Epithelial cell of prostate (primary cell): ENCODE measurements around the gene GOSR1.
"Not testable (repeated sequence)": the region's sequence is repeated elsewhere in the genome, so short reads cannot be mapped to it uniquely, and the experiment has no call there.

Source experiments
- DNase-seq: peaks from one replicate; pipeline ENCODE4 v3.0.0-alpha.2; 2011; ENCODE audit warnings: low read depth, low spot score
- H3K27ac ChIP-seq: fragments of 450-650 bp; 2 replicates; pipeline ENCODE4 v1.5.1; 2017; ENCODE audit warnings: mild to moderate bottlenecking

GOSR1 gene

DNA sequence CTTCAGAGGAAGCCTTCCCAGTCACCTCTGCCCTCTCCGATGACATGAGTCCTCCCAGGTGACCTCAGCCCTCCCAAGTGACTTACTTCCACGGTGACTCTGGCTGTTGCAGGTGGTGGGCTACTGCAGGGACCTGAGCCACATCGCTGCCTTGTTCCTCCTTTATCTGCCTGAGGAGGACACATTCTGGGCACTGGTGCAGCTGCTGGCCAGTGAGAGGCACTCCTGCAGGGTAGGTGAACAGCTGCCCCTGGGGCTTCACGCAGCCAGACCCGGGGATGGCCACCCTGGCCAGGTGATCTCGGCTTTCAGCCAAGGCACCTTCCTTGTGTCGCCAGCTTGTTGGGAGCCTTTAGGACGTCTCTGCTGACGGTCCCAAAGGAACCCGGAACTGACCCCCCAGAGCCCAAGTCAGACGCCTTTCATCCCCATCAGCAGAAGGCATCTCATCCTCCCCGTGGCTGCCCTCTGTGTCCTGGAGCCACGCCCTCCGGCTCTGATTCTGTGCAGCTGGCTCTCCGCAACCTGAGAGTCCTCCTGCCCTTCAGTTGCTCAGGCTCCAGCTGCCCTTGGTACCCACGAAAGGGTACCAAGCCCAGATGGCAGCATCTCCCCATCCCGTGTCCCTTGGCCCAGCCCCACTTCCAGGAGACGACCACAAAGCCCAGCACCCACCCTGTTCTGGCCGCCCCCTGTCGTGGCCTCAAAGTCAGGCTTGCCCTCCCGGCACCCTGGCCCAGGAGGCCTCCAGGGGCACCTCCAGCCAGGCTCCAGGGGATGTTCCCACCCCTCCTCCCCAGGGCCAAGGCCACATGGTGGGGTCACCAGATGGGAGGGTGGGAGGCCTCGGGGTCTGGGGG lies 81.7 kb downstream of the GOSR1 start:
- DNase-seq: no peak

DNA sequence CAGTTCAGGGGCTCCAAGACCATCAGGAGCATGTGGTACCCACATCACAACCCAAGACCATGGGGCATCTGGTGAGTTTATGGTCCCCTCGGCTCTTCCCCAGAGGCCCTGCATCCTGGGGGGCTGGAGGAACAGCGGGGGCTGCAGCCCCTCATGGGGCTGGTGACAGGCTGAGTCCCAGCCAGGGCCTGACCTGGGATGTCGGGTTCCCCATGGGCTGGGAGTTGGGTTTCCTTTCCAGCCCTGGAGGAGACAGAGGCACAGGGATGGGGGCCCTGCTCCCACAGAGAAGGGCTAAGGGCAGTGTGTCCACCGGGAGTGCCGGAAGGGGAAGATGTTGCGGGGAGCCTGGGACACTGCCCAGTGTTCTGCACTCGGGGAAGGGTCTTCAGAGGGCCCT lies 82.4 kb downstream of the GOSR1 start:
- no peak overlapping the region for H3K27ac ChIP-seq
- no peak for DNase-seq

More for the DNA sequence above, 81.7 kb downstream of the GOSR1 start:
- H3K27ac ChIP-seq: no peak overlapping the region

DNA sequence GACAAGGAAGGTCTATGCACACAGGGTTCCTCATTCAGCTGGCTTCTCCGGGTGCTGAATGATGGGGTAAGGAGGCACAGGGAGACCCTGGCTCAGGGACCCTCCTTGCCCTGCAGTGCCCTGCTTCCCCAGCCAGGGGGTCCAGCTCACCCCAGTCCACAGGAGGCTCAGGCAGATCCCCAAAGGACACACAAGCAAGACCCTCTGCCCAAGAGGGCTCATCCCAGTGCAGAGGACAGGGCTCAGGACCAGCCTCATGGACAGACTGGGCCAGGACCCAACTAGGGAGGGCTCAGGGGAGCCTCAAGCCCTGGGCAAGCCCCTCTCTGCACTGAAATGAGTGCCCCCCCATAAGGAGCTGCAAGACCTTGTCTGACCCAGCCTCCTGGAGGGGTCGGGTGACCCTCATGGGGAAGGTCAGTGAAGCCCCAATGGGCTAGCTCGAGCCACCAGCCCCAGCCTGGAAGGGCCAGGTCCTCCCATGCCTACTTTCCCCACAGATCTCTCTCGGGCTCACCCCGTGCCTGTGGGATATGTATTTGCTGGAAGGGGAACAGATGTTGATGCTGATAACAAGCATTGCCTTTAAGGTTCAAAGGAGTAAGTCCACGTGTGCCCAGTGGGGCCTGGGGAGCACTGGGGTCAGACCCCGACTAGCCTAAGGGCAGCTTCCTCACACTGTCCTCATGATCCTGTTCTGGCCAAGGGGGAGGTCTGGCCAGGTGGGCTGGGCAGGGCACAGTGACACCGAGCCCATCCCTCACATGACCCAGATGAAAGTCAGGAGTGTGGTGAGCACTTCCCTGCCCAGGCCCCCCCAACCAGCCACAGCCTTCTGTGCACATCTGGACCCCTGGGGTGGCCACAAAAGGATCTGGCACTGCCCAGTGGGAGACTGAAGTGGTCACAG lies 83.2 kb downstream of the GOSR1 start:
- DNase-seq, H3K27ac ChIP-seq: not testable (repeated sequence)

DNA sequence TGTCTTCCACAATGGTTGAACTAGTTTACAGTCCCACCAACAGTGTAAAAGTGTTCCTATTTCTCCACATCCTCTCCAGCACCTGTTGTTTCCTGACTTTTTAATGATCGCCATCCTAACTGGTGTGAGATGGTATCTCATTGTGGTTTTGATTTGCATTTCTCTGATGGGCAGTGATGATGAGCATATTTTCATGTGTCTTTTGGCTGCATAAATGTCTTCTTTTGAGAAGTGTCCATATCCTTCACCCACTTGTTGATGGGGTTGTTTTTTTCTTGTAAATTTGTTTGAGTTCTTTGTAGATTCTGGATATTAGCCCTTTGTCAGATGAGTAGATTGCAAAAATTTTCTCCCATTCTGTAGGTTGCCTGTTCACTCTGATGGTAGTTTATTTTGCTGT lies 84.6 kb downstream of the GOSR1 start:
- H3K27ac ChIP-seq, DNase-seq: not testable (repeated sequence)

DNA sequence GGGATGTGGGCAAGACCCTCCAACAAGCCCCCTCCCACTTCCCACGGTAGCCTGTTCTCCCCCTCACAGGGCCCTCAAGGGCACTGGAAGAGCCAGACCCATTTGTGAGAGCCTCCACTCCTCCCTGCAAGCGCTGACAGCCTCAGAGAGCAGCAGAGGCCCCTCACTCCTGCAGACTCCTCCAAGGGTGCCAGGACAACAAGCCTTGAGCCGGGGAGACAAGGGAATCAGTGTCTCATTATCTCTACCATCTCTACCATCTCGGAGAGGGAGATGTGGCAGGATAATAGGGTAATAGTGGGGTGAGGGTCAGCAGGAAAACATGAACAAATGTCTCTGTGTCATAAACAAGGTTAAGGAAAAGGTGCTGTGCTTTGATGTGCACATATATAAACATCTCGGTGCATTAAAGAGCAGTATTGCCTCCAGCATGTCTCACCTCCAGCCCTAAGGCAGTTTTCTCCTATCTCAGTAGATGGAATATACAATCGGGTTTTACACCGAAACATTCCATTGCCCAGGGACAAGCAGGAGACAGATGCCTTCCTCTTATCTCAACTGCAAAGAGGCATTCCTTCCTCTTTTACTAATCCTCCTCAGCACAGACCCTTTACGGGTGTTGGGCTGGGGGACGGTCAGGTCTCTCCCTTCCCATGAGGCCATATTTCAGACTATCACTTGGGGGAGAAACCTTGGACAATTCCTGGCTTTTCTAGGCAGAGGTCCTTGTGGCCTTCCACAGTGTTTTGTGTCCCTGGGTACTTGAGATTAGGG lies 86.1 kb downstream of the GOSR1 start:
- DNase-seq, H3K27ac ChIP-seq: not testable (repeated sequence)

DNA sequence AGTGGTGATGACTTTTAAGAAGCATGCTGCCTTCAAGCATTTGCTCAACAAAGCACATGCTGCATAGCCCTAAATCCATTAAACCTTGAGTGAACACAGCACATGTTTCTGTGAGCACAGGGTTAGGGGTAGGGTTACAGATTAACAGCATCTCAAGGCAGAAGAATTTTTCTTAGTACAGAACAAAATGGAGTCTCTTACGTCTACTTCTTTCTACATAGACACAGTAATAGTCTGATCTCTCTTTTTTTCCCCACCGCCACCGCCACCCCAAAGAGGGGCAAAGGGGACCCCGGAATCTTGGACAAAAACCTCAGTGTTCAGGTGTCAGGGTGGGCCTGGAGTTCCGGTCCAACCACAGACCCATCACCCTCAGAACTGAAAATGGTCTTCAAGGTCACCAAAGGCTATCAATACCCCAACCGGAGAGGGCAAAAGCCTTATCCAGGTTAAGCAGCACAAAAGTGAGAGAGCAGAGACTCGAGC lies 86.7 kb downstream of the GOSR1 start:
- H3K27ac ChIP-seq, DNase-seq: not testable (repeated sequence)

DNA sequence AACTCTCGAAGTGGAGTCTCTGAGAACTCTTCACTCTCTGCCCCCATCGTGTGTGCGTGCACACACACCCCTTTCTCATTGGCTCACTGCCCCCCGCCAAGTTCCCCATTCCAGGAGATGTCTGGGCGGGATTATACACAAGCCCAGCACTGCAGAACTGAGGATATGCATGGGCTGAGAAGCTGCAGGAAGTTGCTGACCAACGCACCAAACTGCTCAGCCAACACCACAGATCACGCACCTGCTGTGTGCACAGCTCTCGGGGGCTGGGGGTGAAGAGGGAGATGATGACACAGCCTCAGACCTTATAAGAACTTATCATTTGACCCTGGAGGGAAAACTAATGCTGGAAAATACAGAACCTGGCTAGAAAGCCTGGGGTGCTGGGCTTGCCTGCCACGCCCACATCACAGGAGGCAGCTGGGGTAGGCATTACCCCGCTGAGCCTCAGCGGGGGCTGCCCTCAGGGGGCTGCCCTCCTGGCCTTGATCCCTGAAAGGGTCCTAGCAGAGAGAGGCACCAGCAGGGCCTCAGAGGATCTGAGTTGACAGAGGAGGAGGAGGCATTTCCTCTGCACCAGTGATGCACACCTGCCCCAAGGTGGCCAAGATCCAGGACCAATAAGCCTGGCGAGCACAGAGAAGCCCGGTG lies 87.3 kb downstream of the GOSR1 start:
- H3K27ac ChIP-seq, DNase-seq: not testable (repeated sequence)

DNA sequence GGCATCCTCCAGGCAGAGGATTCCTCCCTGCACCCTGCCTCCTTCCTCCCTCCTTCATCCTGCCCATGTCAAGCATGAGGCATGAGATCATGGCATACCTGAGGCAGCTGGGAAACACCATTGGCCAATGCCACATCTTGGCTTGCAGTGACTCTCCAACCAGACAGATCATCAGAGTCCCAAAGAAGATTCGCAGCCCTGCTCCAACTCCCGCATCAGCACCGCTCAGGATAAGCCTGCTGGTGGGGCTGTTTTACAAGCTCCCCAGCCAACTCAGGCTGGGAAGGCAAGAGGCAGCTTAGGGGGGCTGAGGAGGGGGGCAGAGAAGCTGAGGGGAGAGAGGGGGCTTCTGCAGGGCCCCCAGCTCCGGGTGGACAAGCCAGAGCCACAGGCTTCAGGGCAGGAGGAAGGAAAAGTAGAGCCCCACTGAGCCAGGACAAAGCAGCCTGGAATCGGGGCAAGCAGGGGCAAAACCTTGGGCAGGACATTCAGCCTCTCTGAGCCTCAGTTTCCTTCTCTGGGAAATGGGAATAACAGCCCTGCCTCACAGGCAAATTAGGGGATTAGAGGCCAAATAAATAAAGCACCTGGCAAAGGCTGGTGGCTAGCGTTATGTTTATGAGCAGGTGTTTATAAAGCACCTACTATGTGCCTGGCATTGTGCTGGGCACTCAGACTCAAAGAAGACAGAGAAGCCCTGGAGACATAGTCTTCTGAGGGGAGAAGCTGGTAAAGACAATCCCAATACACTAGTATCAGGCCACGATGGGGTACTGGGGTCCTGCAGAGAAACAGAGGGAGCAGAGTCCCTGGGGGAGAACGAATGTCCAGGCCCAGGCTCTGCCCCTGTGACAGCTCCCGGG lies 88.1 kb downstream of the GOSR1 start:
- H3K27ac ChIP-seq: no peak overlapping the region
- DNase-seq: no peak

DNA sequence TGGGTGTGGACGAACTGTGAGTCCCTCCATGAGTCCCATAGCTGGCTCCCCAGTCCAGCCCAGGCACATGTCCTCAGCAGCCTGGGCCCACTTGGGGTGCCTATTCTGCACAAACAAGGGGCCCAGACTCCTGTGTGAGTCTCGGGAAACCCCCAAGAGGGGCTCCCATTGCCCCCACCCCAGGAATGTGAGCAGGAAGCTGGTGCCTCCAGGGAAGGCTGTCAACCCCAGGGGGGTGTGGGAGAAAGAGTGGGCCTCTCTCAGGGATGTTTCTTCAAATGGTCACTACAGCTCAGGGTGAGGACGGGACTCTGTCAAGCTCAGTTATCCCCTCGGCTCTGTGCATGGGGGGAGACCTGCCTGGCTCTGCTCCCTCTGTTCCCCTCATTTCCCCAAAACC lies 88.9 kb downstream of the GOSR1 start:
- not testable (repeated sequence) for DNase-seq, H3K27ac ChIP-seq

DNA sequence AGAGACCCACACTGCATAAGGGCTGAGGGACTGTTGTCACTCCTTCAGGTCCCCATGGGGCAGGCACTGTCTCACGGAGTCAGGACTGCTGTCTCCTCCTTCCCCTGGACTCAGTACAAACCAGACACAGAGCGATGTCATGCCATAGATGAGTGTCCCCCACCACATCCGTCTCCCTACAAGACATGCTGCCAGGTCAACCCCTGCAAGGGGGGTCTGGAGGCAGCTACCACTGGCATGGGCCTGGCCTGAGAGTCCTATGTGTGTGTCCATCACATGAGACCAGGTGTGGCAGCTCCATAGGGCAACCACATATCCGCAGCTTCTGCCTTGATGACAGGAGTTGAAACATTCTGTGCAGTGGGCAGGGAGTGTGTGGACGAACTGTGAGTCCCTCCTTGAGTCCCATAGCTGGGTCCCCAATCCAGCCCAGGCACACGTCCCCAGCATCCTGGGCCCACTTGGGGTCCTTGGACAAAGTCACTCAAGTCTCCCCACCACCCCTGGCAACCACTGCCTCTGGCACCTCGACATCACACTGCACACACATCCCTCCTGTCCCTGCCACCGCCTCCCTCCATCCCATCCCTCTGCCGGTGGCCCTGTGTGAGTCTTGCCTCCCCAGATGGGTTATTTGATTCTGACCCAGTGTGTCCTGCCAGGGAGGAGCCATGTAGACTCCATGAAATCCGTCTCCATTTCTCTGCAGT lies 89.5 kb downstream of the GOSR1 start:
- not testable (repeated sequence) for H3K27ac ChIP-seq, DNase-seq

DNA sequence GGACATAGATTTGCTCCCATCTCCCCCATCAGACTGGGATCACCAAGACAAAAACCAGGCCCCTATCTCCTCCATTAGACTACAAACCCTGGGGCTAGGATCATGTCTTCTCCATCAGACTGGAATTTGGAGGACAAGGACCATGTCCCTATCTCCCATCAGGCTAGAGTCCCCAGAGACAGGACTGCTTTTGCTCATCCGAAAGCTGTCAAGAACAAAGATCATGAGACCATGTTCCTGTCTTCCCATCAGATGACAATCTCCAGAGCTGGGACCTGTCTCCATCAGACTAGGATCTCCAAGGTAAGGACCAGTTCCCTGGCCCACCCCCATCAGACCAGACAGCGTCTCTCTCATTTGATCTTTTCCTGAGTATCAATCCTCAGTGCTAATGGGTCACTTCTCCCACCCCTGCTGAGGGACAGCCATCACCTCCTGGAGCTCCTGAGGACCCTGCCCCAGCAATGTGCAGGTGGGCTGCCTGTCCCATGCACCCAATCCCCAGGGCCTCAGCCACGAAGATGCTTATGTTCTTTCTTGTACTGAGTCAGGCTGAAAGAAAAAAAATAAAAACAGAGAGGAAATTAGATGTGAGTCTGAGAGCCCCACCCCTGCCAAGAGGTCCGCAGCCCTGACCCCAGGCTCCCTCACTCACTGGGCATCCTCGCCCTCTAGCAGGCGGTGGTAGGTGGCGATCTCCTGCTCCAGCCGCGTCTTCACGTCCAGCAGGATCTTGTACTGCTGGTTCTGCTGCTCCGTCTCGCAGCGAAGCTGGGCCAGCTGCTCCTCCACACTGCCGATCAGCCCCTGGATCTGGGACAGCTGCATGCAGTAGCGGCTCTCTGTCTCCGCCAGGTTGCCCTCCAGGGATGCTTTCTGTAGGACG lies 90.3 kb downstream of the GOSR1 start:
- no peak for DNase-seq
- no peak overlapping the region for H3K27ac ChIP-seq

DNA sequence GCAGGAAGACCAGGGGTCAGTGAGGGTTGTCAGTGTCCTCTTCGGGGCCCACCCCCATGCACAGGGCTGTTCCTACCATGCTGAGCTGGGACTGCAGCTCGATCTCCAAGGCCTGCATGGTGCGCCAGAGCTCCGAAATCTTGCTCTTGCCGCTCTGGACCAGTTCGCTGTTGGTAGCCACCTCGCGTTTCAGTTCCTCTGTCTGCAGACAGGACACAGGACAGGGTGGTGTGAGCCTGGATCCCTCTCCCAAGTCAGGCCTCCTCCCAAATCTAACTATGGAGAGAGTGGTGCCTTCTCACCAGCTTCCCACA lies 90.9 kb downstream of the GOSR1 start:
- no peak for DNase-seq
- H3K27ac ChIP-seq: no peak overlapping the region

DNA sequence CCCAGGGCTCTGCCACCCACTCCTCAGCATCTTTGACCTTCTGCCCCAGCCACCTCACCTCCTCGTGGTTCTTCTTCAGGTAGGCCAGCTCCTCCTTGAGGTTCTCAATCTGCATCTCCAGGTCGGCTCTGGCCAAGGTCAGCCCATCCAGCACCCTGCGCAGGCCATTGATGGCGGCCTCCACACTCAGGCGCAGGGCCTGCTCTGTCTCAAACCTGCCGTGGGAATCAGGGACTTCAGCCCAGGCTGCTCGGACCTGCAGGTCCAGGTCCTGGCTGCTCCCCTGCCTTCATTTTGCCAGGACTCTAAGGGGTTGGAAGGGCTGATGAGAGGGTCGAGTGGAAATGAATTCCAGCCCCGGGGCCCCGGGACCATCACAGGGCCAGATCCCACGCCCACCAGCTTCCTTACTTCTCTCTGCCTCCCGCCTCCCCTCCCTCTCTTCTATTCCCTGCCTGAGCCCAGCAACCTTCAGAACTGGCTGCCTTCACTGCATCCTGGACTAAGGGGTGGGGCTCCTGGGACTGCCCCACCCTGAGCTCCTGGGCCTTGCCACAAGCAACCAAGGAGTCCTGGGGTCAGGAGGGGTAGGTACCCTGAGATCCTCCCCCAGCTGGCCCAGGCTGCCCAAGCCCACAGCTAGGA lies 92.4 kb downstream of the GOSR1 start:
- not testable (repeated sequence) for H3K27ac ChIP-seq, DNase-seq

DNA sequence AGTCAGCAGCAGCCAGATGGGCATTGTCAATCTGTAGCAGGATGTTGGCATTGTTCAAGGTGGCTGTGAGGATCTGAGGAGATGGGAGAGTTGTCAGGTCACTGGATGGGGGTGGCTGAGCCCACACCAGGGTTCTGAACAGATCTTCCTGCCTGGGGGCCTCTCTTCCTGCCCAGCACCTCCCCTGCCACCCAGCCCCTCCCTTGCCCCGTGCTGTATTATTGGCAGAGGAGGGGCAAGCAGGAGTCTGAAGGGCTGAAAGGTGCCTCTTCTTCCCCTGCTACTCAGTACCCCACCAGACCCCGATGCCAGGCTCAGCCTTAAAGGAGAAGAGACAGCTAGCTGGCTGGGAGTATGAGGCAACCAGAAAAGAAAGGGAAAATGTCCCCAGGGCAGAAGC lies 93.0 kb downstream of the GOSR1 start:
- no peak for DNase-seq
- H3K27ac ChIP-seq: no peak overlapping the region

DNA sequence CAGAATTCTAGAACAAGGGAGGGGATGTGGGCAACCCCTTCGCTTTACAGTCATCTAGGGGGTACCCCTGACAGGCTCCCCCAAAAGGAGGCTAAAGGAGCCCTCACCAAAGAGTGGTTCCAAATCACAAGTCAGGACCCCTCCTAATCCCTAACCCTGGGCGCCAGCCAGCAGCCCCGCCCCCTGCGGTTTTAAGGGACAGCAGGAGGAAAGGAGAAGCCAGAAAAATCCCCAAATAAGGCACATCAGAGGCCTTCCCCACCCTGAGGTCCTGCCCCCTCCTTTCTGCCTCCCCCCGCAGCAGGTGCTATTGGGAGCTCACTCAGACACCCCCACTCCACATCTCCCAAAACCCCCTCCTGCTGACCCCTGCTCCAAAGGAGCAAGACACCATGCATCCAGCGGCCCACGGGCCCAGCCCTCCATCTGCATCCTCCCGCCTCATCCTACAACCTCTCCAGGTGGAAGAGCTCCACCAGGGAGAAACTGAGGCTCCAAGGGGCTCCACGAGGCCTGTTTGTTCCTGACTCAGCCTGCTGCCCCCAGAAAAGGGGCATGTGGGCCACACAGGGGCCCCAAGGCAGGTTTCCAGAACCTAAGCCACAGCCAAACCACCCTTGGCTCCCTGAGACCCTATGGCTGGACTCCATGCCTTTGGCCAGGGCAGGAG lies 93.5 kb downstream of the GOSR1 start:
- no peak overlapping the region for H3K27ac ChIP-seq
- no peak for DNase-seq

DNA sequence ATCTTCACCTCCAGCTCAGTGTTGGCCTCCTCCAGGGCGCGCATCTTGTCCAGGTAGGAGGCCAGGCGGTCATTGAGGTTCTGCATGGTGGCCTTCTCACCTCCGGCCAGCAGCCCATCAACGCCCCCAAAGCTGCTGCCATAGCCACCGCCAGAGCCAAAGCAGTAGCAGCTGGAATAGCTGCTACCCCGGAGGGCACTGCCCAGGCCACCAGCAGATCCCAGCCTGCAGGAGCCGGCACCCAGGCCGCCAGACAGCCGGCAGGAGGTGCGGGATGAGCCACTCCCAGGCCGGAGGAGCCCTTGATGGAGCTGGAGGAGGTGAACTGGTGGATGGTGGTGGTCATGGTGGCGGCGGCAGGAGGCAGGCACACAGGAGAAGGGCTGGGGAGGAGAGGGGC lies 94.2 kb downstream of the GOSR1 start:
- not testable (repeated sequence) for H3K27ac ChIP-seq, DNase-seq
